IPS-NIHi7 (cell line): ENCODE results near the gene BCL2L11.
"Not testable (repeated sequence)": the region's sequence is repeated elsewhere in the genome, so short reads cannot be mapped to it uniquely, and the experiment has no call there.

Source experiments
- DNase-seq: peaks from one replicate; pipeline ENCODE4 v3.0.0; 2012; ENCODE audit warnings: mixed read lengths; ENCODE audit errors: extremely low spot score

Gene BCL2L11, protein sequence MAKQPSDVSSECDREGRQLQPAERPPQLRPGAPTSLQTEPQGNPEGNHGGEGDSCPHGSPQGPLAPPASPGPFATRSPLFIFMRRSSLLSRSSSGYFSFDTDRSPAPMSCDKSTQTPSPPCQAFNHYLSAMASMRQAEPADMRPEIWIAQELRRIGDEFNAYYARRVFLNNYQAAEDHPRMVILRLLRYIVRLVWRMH

GRCh38 chr2:111120253-111121027, at the start of gene BCL2L11:
BCL2L11 (plus strand) TSS chr2:111120914; CDS start chr2:111123746, 2,832 bp downstream.
- peak; percentile 87 for DNase-seq

DNA sequence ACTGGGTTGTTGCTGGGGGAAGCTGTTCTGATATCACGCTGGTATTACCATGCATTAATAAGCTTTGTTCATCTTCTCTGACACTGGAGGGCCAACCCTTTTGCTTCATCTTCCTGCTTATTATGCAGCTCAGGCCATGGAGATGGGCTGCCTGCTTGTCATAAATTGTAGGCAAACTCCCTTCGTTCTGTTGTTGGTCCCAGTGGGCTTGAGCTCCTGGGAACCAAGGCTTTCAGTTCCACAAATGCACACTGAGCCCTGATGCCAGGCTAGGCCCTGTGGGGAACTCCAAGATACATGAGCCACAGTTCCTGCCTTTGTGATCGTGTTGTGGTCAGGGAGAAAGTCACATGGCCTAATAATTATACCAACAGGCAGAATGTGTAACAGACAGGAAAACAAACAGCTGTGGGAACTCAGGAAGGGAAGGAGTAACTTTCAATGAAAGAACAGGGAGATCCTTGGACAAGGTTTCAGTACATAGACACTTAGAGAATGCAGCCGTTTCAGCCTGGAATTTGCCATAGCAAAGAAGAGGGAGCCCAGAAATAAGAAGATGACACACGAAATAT, 49.0 kb upstream of the BCL2L11 start:
- no peak for DNase-seq

- no peak for DNase-seq
These were observed 48.4 kb upstream of the BCL2L11 start for GRCh38 chr2:111072220-111072871.

DNA sequence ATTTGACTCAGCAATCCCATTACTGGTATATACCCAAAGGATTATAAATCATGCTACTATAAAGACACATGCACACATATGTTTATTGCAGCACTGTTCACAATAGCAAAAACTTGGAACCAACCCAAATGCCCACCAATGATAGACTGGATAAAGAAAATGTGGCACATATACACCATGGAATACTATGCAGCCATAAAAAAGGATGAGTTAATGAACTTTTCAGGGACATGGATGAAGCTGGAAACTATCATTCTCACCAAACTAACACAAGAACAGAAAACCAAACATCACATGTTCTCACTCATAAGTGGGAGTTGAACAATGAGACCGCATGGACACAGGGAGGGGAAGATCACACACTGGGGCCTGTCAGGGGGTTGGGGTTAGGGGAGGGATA, 38.1 kb upstream of the BCL2L11 start:
- DNase-seq: not testable (repeated sequence)

DNA sequence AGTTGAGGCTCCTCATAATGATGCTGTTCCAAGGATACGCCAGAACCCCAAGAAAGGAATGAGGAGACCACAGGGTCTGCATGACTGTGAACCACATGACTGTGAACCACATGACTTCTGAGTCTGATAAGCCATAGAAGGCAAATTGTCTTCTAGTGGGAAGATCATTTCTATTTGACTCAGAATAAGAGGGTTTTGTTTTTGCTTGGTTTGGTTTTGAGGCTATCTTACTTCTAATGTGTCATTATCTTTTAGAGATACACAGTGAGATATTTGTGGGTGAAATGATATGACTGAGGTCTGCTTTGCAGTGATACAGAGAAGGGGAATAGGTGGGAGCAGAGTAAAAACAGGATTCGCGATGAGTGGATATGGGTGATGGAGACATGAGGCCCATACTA, 28.9 kb upstream of the BCL2L11 start:
- no peak for DNase-seq

DNA sequence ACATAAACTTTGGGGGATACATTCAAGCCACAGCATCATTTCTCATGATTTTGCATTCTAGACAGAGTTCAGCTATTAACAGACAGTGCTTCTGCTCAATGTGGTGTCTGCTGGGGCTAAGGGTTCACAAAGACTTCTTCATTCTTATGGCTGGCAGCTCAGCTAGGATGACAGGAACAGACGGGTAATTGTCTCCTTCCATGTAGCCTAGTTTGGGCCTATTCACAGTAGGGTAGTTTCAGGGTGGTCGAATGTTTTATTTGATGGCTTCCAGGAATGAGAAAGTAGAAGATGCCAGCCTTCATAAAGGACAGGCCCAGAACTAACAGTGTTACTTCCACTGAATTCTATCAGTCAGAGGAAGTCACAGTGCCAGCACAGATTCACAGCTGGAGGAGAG, 26.0 kb upstream of the BCL2L11 start:
- no peak for DNase-seq

DNA sequence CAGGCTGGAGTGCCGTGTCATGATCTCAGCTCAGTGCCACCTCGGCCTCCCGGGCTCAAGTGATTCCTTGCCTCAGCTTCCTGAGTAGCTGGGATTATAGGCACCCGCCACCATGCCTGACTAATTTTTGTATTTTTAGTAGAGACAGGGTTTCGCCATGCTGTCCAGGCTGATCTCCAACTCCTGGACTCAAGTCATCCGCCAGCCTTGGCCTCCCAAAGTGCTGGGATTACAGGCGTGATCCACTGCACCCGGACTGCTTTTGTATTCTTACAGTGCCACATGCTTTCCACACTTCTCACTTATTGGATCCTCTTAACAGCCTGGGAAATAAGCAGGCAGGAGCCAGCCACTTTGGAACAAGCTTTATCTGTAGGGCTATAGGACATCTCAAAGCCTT, 25.3 kb upstream of the BCL2L11 start:
- no peak for DNase-seq

DNA sequence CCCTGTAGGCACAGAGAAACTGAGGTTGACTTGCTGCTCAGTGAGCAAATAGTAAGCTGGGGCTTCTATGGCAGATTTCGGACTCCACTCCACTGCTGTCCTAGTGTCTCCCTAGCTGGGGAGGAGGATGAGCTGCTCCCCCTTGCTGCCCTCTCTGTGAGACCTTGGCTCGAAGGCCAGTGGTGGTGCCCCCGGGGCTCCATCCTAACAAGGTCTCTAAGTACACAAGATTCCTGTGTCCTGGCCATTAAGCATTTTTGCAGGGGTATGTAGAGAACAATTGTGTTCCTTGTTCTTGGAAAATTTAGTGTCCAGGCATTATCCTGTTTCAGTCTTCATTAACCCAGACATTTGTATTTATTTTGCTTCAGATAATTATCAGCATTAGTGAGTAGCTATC, 21.3 kb upstream of the BCL2L11 start:
- DNase-seq: no peak

DNA sequence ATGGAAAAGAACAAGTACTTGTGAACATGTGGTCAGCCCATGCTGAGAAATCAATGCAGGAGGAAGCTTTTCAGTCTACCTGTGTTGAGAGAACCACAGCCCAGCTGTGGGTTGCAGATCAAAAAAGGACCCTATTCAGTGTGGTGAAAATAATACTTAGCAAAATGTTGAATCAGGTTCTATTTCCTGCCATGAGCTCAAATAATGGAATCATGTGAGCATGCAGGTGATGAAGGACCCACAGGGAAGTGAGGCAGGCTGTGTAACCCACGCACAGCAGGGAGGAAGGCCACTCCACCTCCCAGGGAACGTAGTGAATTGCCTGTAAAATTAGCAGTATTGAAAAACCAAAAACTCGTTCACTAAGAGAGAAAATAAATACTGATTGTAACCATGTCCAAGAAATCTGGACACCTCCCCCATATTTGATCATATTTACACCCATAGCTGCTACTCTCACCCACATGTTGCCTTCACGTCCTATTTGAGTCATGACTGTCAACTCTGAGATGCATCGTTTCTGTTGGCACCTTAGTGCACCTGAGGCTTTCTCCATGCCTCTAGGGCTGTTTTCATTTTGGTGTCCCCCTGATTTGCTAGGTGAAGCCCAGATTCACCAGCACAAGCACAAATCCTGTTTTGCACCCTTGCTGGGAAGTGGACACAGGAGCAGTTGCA, 20.5 kb upstream of the BCL2L11 start:
- DNase-seq: no peak

DNA sequence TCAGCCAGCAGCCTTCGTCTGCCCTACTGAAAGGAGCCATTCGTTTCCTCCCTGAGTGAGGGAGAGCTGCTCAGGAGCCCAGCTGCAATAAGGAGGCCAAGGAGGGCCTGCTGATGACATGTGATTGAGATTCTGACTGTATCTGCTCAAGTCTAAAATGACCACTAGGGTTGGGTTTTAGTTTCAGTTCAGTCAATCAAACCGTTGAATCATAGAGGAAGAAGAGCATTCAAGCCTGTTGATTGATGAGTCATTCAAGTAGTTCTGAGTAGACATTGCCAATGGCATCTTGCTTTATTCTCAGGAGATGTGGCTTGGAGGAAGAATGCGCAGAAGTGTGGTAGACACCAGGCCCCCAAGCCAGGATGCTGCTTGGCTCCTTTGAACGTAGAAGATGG, 19.9 kb upstream of the BCL2L11 start:
- DNase-seq: no peak

GRCh38 chr2:111101592-111101991, 19.1 kb upstream of the BCL2L11 start:
- no peak for DNase-seq

DNA sequence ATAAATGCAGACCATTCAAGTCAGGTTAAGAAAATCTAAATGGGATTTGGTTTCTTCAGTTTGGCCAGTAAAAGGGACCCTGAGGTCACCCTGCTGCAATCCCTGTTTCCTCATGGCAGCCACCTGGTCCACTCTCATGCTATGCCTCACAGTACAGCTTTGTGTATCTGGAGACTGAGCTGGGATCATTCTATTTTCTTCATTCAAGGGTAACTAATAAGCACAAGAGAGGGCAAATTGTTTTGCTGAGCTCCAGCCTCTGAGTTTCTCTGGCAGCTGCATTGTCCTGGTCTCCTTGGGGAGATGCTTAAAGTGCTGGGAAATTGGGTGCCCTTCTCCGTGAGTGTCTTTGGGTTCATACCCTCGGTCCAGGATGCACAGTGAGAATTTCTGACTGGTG, 18.5 kb upstream of the BCL2L11 start:
- no peak for DNase-seq

DNA sequence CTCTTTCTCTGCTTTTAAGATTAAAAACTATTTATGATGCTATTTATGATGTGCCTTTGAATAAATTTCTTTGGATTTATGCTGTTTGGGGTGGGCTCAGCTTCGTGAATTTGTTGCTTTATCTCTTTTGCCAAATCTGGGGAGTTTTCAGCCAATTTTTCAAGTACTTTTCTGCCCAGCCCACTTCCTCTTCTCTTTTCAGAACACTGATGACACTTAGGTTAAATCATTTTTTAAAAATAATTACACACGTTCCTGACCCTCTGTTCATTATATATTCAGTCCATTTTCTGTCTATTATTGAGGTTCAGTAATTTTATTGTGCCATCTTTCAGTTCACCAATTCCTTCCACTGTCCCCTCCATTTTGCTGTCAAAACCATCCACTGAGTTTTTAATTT, 14.8 kb upstream of the BCL2L11 start:
- DNase-seq: no peak

DNA sequence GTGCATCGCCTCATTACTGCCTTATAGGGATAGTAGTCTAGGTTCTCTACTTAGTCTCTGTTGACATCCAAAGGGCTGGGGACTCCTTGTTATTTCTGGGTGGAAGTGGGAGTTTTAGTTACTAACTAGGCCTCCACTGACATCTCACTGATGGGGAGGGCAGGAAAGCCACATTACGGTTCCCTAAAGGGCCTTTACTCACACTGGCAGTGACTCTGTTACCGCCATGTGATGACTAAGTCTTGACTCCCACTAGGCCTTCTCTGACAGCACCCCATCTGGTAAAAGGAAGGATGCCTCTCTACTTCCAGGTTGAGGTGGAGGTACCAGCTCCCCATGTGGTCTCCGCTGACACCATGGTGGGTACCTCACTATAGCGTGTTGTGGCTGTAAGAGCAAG, 14.0 kb upstream of the BCL2L11 start:
- no peak for DNase-seq

GRCh38 chr2:111108745-111109271, 11.9 kb upstream of the BCL2L11 start:
- DNase-seq: no peak

- DNase-seq: no peak
These were observed 9.5 kb upstream of the BCL2L11 start for GRCh38 chr2:111111101-111111755.

- DNase-seq: no peak
These were observed 6.9 kb upstream of the BCL2L11 start for GRCh38 chr2:111113838-111114237.

- no peak for DNase-seq
These were observed 4.5 kb upstream of the BCL2L11 start for GRCh38 chr2:111116011-111116746.

DNA sequence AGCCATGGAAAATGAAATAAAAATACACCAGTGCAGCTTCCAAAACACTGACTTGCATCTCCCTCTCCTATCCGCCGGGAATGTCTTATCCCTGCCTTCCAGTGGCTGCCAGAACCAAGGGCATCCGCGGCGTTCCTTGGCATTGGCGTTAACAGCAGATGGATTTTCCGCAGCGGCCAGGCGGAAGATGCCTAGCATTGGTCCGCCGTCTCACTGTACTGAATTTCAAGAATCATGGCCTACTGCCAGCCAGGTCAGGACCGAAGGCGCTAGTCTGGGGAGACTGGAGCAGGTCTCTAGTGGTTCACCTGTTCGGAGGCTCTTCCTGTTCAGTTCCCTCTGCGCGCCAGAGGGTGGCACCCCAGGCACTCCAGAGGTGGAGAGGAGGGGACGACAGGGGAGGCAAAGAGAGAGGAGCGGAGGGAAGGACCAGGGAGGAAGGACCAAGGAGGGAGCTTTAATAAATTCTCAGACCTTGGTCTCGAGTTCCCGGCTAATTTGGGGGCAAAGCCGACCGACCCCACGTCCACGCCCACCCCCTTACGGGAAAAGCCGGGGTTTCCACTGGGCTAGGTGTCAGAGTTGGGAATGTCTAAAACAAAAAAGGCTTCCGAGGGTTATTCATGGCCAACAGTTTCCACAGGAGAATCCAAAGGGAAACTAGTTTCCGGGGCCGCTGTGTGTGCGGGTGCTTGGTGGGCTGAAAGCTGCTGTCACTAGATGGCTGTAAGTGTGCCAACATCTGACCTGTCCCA, 3.7 kb upstream of the BCL2L11 start:
- DNase-seq: peak; percentile 95
